A549 treated with Hydrocortisone at 1 μM for 4 hours (cell line): Measurements from ENCODE around the gene CD34. TPM values are rescaled to one million over a fixed set of nuclear protein-coding genes. Genes with fewer than 3 reads are reported as not detected.

Source experiments
- total RNA-seq: library from RNA; stranded (reverse); fragments of 200-300 nt; extraction: Qiagen RNA extraction; gene quantifications from 5 replicates; pipeline ENCODE4 v1.2.3, GENCODE V29; 2022

The CD34 gene
- total RNA-seq: 0.03 TPM in 1 of 5 replicates, not detected in the others

GRCh38 chr1:207910591-207911354 lies at the start of gene CD34:
Gene CD34, minus strand, starts transcription at chr1:207911125. Its CDS starts 45 bp downstream, at chr1:207911080.

Other genes starting within 250 kb of the CD34 start
- 87.4 to 130 TPM (median 109 TPM) in 5 replicates for gene CD46, start 159.1 kb downstream of the CD34 start, total RNA-seq